ENCODE data around the gene STXBP2.

DNA sequence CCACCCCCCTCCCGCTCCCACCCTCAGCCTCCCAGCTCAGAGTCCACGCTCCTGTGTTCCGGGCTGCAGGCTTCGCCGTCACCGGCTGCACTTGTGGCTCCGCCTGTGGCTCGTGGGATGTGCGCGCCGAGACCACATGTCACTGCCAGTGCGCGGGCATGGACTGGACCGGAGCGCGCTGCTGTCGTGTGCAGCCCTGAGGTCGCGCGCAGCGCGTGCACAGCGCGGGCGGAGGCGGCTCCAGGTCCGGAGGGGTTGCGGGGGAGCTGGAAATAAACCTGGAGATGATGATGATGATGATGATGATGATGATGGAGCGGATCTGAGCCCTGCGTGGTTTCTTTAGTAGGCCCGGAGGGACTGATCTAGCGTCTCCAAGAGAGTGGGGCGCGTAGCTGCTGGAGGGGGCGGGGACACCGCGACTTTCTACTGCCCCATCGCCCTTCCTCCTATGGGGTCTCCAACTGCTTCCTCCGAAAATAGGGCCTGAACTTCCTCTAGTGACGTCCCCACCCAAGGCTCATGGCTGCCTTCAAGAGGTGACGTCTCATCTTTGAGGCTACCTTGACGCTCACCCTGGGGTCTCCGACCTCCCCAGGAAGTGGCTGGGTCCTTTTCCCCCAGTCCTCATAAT is 33.4 kb downstream of the STXBP2 start:
- TF ChIP-seq POLR2AphosphoS5 (IDR thresholded peaks at IDR 0.05; ENCODE audit: borderline replicate concordance, low read depth, low read length) (no peak), EZH2 (IDR thresholded peaks at IDR 0.05) (no peak)
